Liver (tissue), 9 donors: ENCODE results near the gene RUNX1. TPM values are rescaled to one million over a fixed set of nuclear protein-coding genes. Genes with fewer than 3 reads are reported as not detected.

ENCODE experiments used
- DNase-seq: peaks from one replicate; pipeline ENCODE4 v3.0.0-alpha.2; 2017; ENCODE audit warnings: low spot score
- H3K27ac ChIP-seq, 2 donors: one replicate each; pipeline ENCODE4 v1.7.0; 2013; ENCODE audit warnings: inconsistent platforms in 2 of 2, low read length in 2 of 2, control low read depth in 1 of 2, low read depth in 1 of 2, mild to moderate bottlenecking in 1 of 2
- H3K27me3 ChIP-seq, 4 donors: one replicate each; pipeline versions ENCODE4 v1.6.1 to v1.7.0; 2013; ENCODE audit warnings: low read length in 3 of 4, inconsistent platforms in 1 of 4, mild to moderate bottlenecking in 1 of 4, moderate library complexity in 1 of 4; ENCODE audit not compliant: control insufficient read depth in 4 of 4, insufficient read depth in 4 of 4
- H3K36me3 ChIP-seq, 4 donors: one replicate each; pipeline versions ENCODE4 v1.6.1 to v1.7.0; 2013; ENCODE audit warnings: low read length in 3 of 4, mild to moderate bottlenecking in 3 of 4, low read depth in 1 of 4, moderate library complexity in 1 of 4; ENCODE audit not compliant: control insufficient read depth in 4 of 4, insufficient read depth in 3 of 4
- H3K4me1 ChIP-seq, 4 donors: one replicate each; pipeline versions ENCODE4 v1.6.1 to v1.7.0; 2013; ENCODE audit warnings: low read length in 3 of 4, mild to moderate bottlenecking in 3 of 4, moderate library complexity in 1 of 4; ENCODE audit not compliant: control insufficient read depth in 4 of 4, insufficient read depth in 4 of 4
- H3K4me3 ChIP-seq, 3 donors: one replicate each; pipeline versions ENCODE4 v1.6.1 to v1.7.0; 2013; ENCODE audit warnings: low read length in 3 of 3, control low read depth in 1 of 3, low read depth in 1 of 3, mild to moderate bottlenecking in 1 of 3
- H3K9ac ChIP-seq, 2 donors: one replicate each; pipeline ENCODE4 v1.7.0; 2013; ENCODE audit warnings: low read length in 2 of 2, mild to moderate bottlenecking in 2 of 2, moderate library complexity in 2 of 2, control low read depth in 1 of 2, low read depth in 1 of 2
- H3K9me3 ChIP-seq, 4 donors: one replicate each; pipeline versions ENCODE4 v1.6.1 to v1.7.0; 2013; ENCODE audit warnings: low read length in 3 of 4; ENCODE audit not compliant: control insufficient read depth in 4 of 4
- EGR1 ChIP-seq, 2 donors: IDR thresholded peaks; 2 replicates each; pipeline ENCODE4 v1.6.1; 2016 to 2018; ENCODE audit warnings: antibody characterized with exemption in 2 of 2, low read depth in 2 of 2
- FOXA2 ChIP-seq: IDR thresholded peaks from 2 replicates; pipeline ENCODE4 v1.6.1; 2016; ENCODE audit warnings: antibody characterized with exemption
- HNF4A ChIP-seq, 2 donors: conservative IDR thresholded peaks; 2 replicates each; pipeline ENCODE4 v1.6.1; 2016; ENCODE audit warnings: antibody characterized with exemption in 2 of 2, mild to moderate bottlenecking in 2 of 2
- JUND ChIP-seq, 2 donors: IDR thresholded peaks; 2 replicates each; pipeline ENCODE4 v1.6.1; 2016; ENCODE audit warnings: antibody characterized with exemption in 2 of 2
- RAD21 ChIP-seq, 2 donors: IDR thresholded peaks; 2 replicates each; pipeline ENCODE4 v1.6.1; 2016; ENCODE audit warnings: antibody characterized with exemption in 2 of 2, mild to moderate bottlenecking in 2 of 2
- SP1 ChIP-seq: IDR thresholded peaks from 2 replicates; pipeline ENCODE4 v1.6.1; 2018; ENCODE audit warnings: antibody characterized with exemption, mild to moderate bottlenecking
- TAF1 ChIP-seq: conservative IDR thresholded peaks from 2 replicates; pipeline ENCODE4 v1.6.1; 2016; ENCODE audit warnings: antibody characterized with exemption, mild to moderate bottlenecking
- YY1 ChIP-seq: IDR thresholded peaks from 2 replicates; pipeline ENCODE4 v1.6.1; 2016; ENCODE audit warnings: antibody characterized with exemption, mild to moderate bottlenecking
- WGBS: extraction: QIAGEN DNeasy Blood & Tissue Kit; methylation state at CpG from one replicate; pipeline ENCODE4 v1.1.7; 2013; 5-methylcytosine and 5-hydroxymethylcytosine counted together
- polyA plus RNA-seq, 2 donors: library from polyadenylated mRNA; stranded (reverse) in 1 of 2; unstranded in 1 of 2; fragments of 200-250 nt in 1 of 2; fragments of >200 nt in 1 of 2; fragmentation: Nextera tagmentation in 1 of 2; extraction: Ambion mirVana in 1 of 2; gene quantifications; one replicate each; pipeline versions ENCODE4 v1.2.1 to v1.2.3, GENCODE V29; 2013 to 2015
- total RNA-seq, 2 donors: library from RNA; depleted of rRNA; stranded (reverse); fragments of >200 nt; gene quantifications; one replicate each; pipeline ENCODE4 v1.2.3, GENCODE V29; 2014
- TF ChIP-seq, protein P1 (sequence below): fragments of 150-350 bp; IDR thresholded peaks from 2 replicates; pipeline ENCODE4 v1.5.1; 2017; ENCODE audit warnings: improper control_type of control experiment, low read depth, low read length; ENCODE audit not compliant: missing input control
- TF ChIP-seq, protein P2 (sequence below): IDR thresholded peaks from 2 replicates; pipeline ENCODE4 v1.6.1; 2016; ENCODE audit warnings: antibody characterized with exemption
- TF ChIP-seq, protein P3 (sequence below): IDR thresholded peaks from 2 replicates; pipeline ENCODE4 v1.6.1; 2016; ENCODE audit warnings: antibody characterized with exemption, mild to moderate bottlenecking
- TF ChIP-seq, protein P4 (sequence below): IDR thresholded peaks from 2 replicates; pipeline ENCODE4 v1.6.1; 2016; ENCODE audit warnings: antibody characterized with exemption
- TF ChIP-seq, protein P5 (sequence below): IDR thresholded peaks from 2 replicates; pipeline ENCODE4 v1.6.1; 2016; ENCODE audit warnings: antibody characterized with exemption
- donor health status: healthy.
- donor health status: healthy.
- donor health status: healthy.
- donor health status: healthy.
- donor health status: healthy.

RUNX1 gene
- total and polyA plus RNA-seq, 4 donors = 0.98 to 7.2 (median 3.1) TPM

DNA sequence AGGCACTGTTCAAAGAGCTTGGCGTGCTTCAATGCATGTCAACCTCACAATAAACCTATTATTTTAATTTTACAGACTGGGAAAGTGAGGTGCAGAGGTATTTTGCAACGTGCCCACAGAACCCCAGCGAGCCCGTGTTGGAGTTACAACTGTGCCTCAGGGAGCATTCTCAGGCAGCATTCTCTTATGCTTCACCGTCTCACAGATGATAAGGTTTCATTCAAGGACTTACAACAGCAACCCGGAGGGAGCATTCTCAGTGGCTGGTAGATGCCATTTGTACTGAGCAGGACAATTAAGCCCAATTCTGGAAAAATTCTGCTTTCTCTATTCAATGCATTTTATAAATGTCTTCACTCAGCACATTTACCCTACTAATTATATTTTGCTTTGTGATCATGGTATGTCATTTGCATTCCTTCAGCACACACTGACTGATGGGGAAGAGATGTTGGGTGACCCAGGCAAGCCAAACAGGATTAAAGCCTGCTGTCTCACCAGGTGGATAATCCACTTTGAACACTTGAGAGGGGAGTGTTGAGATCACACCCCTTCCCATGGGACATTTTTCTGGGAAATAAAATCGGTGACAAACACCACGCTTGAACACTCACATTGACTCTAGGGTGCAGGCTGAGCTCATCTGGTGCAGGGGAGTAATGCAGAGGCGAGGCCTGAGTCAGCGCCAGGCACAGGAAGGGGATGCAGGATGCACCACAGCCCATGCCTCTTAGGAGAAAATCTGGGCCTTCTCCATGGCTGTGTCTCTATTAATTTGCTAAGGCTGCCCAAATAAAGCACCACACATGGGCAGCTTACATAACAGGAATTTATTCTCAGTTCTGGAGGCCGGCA lies 266.4 kb downstream of the RUNX1 start:
- H3K9ac ChIP-seq = no peak overlapping the region
- H3K27me3 ChIP-seq = no peaks in the 10 kb centered on the region
- no peak overlapping the region for H3K4me3 ChIP-seq
- H3K9me3 ChIP-seq = no peaks in the 10 kb centered on the region
- WGBS = 92% methylated on average over 11 of the region's 11 CpGs
- no peak for DNase-seq
- no peaks in the 10 kb centered on the region for H3K4me1 ChIP-seq
- no peak overlapping the region for H3K27ac ChIP-seq
- TF ChIP-seq SP1 (no peak), HNF4A (conservative IDR thresholded peaks at IDR 0.05) (no peak), TAF1 (no peak), FOXA2 (no peak), EGR1 (IDR thresholded peaks at IDR 0.05; ENCODE audit: low read depth in 2 of 2) (no peak)
- TF ChIP-seq, protein P1, sequence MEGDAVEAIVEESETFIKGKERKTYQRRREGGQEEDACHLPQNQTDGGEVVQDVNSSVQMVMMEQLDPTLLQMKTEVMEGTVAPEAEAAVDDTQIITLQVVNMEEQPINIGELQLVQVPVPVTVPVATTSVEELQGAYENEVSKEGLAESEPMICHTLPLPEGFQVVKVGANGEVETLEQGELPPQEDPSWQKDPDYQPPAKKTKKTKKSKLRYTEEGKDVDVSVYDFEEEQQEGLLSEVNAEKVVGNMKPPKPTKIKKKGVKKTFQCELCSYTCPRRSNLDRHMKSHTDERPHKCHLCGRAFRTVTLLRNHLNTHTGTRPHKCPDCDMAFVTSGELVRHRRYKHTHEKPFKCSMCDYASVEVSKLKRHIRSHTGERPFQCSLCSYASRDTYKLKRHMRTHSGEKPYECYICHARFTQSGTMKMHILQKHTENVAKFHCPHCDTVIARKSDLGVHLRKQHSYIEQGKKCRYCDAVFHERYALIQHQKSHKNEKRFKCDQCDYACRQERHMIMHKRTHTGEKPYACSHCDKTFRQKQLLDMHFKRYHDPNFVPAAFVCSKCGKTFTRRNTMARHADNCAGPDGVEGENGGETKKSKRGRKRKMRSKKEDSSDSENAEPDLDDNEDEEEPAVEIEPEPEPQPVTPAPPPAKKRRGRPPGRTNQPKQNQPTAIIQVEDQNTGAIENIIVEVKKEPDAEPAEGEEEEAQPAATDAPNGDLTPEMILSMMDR = no peak
- TF ChIP-seq, protein P2, sequence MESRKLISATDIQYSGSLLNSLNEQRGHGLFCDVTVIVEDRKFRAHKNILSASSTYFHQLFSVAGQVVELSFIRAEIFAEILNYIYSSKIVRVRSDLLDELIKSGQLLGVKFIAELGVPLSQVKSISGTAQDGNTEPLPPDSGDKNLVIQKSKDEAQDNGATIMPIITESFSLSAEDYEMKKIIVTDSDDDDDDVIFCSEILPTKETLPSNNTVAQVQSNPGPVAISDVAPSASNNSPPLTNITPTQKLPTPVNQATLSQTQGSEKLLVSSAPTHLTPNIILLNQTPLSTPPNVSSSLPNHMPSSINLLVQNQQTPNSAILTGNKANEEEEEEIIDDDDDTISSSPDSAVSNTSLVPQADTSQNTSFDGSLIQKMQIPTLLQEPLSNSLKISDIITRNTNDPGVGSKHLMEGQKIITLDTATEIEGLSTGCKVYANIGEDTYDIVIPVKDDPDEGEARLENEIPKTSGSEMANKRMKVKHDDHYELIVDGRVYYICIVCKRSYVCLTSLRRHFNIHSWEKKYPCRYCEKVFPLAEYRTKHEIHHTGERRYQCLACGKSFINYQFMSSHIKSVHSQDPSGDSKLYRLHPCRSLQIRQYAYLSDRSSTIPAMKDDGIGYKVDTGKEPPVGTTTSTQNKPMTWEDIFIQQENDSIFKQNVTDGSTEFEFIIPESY = no peak
- TF ChIP-seq, protein P3, sequence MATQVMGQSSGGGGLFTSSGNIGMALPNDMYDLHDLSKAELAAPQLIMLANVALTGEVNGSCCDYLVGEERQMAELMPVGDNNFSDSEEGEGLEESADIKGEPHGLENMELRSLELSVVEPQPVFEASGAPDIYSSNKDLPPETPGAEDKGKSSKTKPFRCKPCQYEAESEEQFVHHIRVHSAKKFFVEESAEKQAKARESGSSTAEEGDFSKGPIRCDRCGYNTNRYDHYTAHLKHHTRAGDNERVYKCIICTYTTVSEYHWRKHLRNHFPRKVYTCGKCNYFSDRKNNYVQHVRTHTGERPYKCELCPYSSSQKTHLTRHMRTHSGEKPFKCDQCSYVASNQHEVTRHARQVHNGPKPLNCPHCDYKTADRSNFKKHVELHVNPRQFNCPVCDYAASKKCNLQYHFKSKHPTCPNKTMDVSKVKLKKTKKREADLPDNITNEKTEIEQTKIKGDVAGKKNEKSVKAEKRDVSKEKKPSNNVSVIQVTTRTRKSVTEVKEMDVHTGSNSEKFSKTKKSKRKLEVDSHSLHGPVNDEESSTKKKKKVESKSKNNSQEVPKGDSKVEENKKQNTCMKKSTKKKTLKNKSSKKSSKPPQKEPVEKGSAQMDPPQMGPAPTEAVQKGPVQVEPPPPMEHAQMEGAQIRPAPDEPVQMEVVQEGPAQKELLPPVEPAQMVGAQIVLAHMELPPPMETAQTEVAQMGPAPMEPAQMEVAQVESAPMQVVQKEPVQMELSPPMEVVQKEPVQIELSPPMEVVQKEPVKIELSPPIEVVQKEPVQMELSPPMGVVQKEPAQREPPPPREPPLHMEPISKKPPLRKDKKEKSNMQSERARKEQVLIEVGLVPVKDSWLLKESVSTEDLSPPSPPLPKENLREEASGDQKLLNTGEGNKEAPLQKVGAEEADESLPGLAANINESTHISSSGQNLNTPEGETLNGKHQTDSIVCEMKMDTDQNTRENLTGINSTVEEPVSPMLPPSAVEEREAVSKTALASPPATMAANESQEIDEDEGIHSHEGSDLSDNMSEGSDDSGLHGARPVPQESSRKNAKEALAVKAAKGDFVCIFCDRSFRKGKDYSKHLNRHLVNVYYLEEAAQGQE = no peak
- TF ChIP-seq, protein P4, sequence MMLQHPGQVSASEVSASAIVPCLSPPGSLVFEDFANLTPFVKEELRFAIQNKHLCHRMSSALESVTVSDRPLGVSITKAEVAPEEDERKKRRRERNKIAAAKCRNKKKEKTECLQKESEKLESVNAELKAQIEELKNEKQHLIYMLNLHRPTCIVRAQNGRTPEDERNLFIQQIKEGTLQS = no peak
- TF ChIP-seq, protein P5, sequence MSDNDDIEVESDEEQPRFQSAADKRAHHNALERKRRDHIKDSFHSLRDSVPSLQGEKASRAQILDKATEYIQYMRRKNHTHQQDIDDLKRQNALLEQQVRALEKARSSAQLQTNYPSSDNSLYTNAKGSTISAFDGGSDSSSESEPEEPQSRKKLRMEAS = no peak
- H3K36me3 ChIP-seq = no peaks in the 10 kb centered on the region

DNA sequence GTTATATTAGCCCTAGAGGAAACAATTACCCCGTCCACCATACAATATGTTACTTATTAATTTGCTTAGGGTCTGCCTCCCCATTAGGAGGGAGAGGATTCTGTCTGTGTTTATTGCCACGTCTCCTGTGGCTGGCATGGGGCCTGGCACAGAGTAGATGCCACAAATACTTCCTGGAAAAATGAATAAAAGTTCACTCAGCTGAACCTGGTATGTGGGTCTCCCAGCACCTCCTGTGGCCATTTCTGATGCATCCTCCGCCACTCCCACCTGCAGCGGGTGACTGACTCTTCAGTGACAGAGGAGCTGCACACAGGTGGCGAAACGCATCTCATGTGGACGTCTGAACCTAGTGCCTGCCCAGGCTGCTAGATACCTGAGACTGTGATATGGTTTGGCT lies 267.6 kb downstream of the RUNX1 start:
- no peak for DNase-seq
- TF ChIP-seq RAD21 (IDR thresholded peaks at IDR 0.05) = no peak
- TF ChIP-seq, protein P3 = no peak
- TF ChIP-seq, protein P2 = no peak
- TF ChIP-seq EGR1 (IDR thresholded peaks at IDR 0.05; ENCODE audit: low read depth in 2 of 2) = no peak
- TF ChIP-seq, protein P1 = no peak
- TF ChIP-seq JUND (IDR thresholded peaks at IDR 0.05) = no peak
- no peak for TF ChIP-seq YY1

More for the DNA sequence above, 267.6 kb downstream of the RUNX1 start:
- H3K4me3 ChIP-seq = no peak overlapping the region
- H3K9ac ChIP-seq = no peak overlapping the region
- H3K36me3 ChIP-seq = no peaks in the 10 kb centered on the region
- H3K27me3 ChIP-seq = no peaks in the 10 kb centered on the region
- no peaks in the 10 kb centered on the region for H3K4me1 ChIP-seq
- H3K27ac ChIP-seq = no peak overlapping the region
- no peaks in the 10 kb centered on the region for H3K9me3 ChIP-seq
- 81% methylated on average over 7 of the region's 7 CpGs for WGBS
